K562 (cell line): Measurements from ENCODE around the gene SLC25A42. TPM values are rescaled to one million over a fixed set of nuclear protein-coding genes. Genes with fewer than 3 reads are reported as not detected.

Source experiments
- ATAC-seq: fragments of 200-7000 bp; cut with Tn5 transposase; 3 replicates; pipeline ENCODE4 v1.9.1; 2020; ENCODE audit warnings: moderate library complexity
- BruUV-seq: library from RNA; stranded (reverse); fragments of 400-500 nt; replicated peaks from 2 replicates; lab custom pipeline; 2021; lab: Mats Ljungman, UMichigan
- CTCF ChIA-PET: fragments of 300-600 bp; formaldehyde crosslinking; extraction: SDS; loops from one replicate; lab custom pipeline; 2021; ENCODE audit warnings: low intra/inter-chr PET ratio; lab: Yijun Ruan, JAX
- POLR2A ChIA-PET: fragments of 300-600, 350-650 bp; sonication (Branson Sonifier 250); formaldehyde crosslinking; extraction: SDS; loops from one replicate; lab custom pipeline; 2021; ENCODE audit warnings: antibody characterized with exemption, inconsistent platforms; lab: Yijun Ruan, JAX
- DNase-seq, 4 experiments: peaks; one replicate each; pipeline versions ENCODE4 v3.0.0 to v3.0.0-alpha.2; 2011 to 2018; ENCODE audit warnings: low spot score in 3 of 4, mixed read lengths in 3 of 4; ENCODE audit errors: extremely low read depth in 1 of 4
- FAIRE-seq: peaks from 2 replicates; lab custom pipeline; 2011; peaks lifted over from hg19 to GRCh38; lab: Jason Lieb, UNC
- H2AFZ ChIP-seq: 2 replicates; pipeline ENCODE4 v1.6.0; 2011; ENCODE audit warnings: low read depth, low read length, control low read depth, inconsistent platforms
- H3K27ac ChIP-seq: fragments of 200-600 bp; 3 replicates; pipeline ENCODE4 v1.8.0; 2011; ENCODE audit warnings: low read depth, mild to moderate bottlenecking, control low read depth, inconsistent platforms, low read length, moderate library complexity, mixed read lengths; ENCODE audit errors: extremely low read depth
- H3K27me3 ChIP-seq, 2 experiments: fragments of 300-600 bp in 1 of 2; 2 replicates in 1 of 2; 3 replicates in 1 of 2; pipeline versions ENCODE4 v1.6.0 to v1.8.0; 2011; ENCODE audit warnings: inconsistent platforms in 2 of 2, low read length in 2 of 2, mild to moderate bottlenecking in 1 of 2, mixed read lengths in 1 of 2, moderate library complexity in 1 of 2; ENCODE audit not compliant: control insufficient read depth in 2 of 2, insufficient read depth in 2 of 2
- H3K36me3 ChIP-seq: fragments of 300-600 bp; 3 replicates; pipeline ENCODE4 v1.8.0; 2011; ENCODE audit warnings: mild to moderate bottlenecking, low read length, inconsistent platforms; ENCODE audit not compliant: control insufficient read depth, insufficient read depth
- H3K4me1 ChIP-seq, 2 experiments: fragments of 200-600 bp in 1 of 2; replicated peaks in 1 of 2; 2 replicates in 1 of 2; 3 replicates in 1 of 2; pipeline versions ENCODE4 v1.5.1 to v1.8.0; 2011; ENCODE audit warnings: inconsistent platforms in 2 of 2, low read length in 2 of 2, mild to moderate bottlenecking in 1 of 2, mixed read lengths in 1 of 2, moderate library complexity in 1 of 2; ENCODE audit not compliant: control insufficient read depth in 2 of 2, insufficient read depth in 2 of 2
- H3K4me2 ChIP-seq: 2 replicates; pipeline ENCODE4 v1.6.1; 2011; ENCODE audit warnings: low read length, control low read depth, inconsistent platforms, mixed read lengths; ENCODE audit not compliant: insufficient read depth
- H3K4me3 ChIP-seq: fragments of 200-600 bp; sonication (generic), shearing (Covaris generic); 2 replicates; pipeline ENCODE4 v1.5.1; 2016; ENCODE audit warnings: control low read depth, inconsistent platforms
- H3K79me2 ChIP-seq: fragments of 200-600 bp; 3 replicates; pipeline ENCODE4 v1.8.0; 2011; ENCODE audit warnings: low read length, inconsistent platforms; ENCODE audit not compliant: control insufficient read depth, insufficient read depth
- H3K9ac ChIP-seq, 2 experiments: 2 replicates each; pipeline versions ENCODE4 v1.6.0 to v1.6.1; 2011; ENCODE audit warnings: low read depth in 2 of 2, low read length in 2 of 2, control low read depth in 1 of 2, inconsistent platforms in 1 of 2, mild to moderate bottlenecking in 1 of 2, mixed read lengths in 1 of 2; ENCODE audit not compliant: insufficient read depth in 1 of 2
- H3K9me1 ChIP-seq: one replicate; pipeline ENCODE4 v1.6.0; 2011; ENCODE audit warnings: inconsistent platforms, mild to moderate bottlenecking, low read length, moderate library complexity; ENCODE audit not compliant: control insufficient read depth, insufficient read depth
- H3K9me3 ChIP-seq: replicated peaks from 2 replicates; pipeline ENCODE4 v1.5.1; 2011; ENCODE audit warnings: low read depth, low read length, inconsistent platforms; ENCODE audit not compliant: control insufficient read depth, insufficient read depth
- H4K20me1 ChIP-seq: replicated peaks from 2 replicates; pipeline ENCODE4 v1.6.1; 2011; ENCODE audit warnings: low read length, inconsistent platforms, mixed read lengths; ENCODE audit not compliant: control insufficient read depth, insufficient read depth
- BACH1 ChIP-seq: fragments of 200-800 bp; sonication (Bioruptor generic); IDR thresholded peaks from 2 replicates; pipeline ENCODE4 v1.6.1; 2016; ENCODE audit warnings: missing genetic modification characterization, missing compliant biosample characterization
- BRCA1 ChIP-seq, 2 experiments: fragments of 450-650 bp in 1 of 2; sonication (generic) in 1 of 2; formaldehyde crosslinking in 1 of 2; IDR thresholded peaks; 2 replicates each; pipeline versions ENCODE4 v1.5.0 to v1.6.1; 2017 to 2020; ENCODE audit warnings: mild to moderate bottlenecking in 1 of 2, missing genetic modification reagents in 1 of 2
- CXXC5 ChIP-seq: fragments of 250-450 bp; sonication (Bioruptor Pico); IDR thresholded peaks from 2 replicates; pipeline ENCODE4 v1.8.0; 2022; ENCODE audit warnings: inconsistent platforms, mild to moderate bottlenecking, moderate library complexity
- DEAF1 ChIP-seq: fragments of 450-650 bp; formaldehyde crosslinking; IDR thresholded peaks from 2 replicates; pipeline ENCODE4 v1.4.0; 2020; ENCODE audit warnings: mild to moderate bottlenecking, moderate library complexity
- DNMT1 ChIP-seq: fragments of 450-650 bp; IDR thresholded peaks from 2 replicates; pipeline ENCODE4 v1.6.1; 2016; ENCODE audit warnings: antibody characterized with exemption, mild to moderate bottlenecking
- EZH2 ChIP-seq: IDR thresholded peaks from 2 replicates; pipeline ENCODE4 v1.6.1; 2012; ENCODE audit warnings: low read depth, mild to moderate bottlenecking, inconsistent platforms, low read length, borderline replicate concordance
- FOXA3 ChIP-seq, 2 experiments: fragments of 450-650 bp in 1 of 2; sonication (generic) in 1 of 2; formaldehyde crosslinking; IDR thresholded peaks in 1 of 2; conservative IDR thresholded peaks in 1 of 2; 2 replicates each; pipeline versions ENCODE4 v1.4.0 to v1.8.0; 2020 to 2022; ENCODE audit warnings: mild to moderate bottlenecking in 2 of 2, missing genetic modification reagents in 1 of 2
- HDAC6 ChIP-seq: IDR thresholded peaks from 2 replicates; pipeline ENCODE4 v1.6.1; 2012; ENCODE audit warnings: low read depth, mild to moderate bottlenecking, control low read depth, inconsistent platforms, low read length, moderate library complexity
- IRF2 ChIP-seq: sonication (generic); formaldehyde crosslinking; IDR thresholded peaks from 2 replicates; pipeline ENCODE4 v1.8.1; 2022; ENCODE audit warnings: mild to moderate bottlenecking, missing genetic modification reagents
- JUN ChIP-seq, 2 experiments: sonication (generic) in 1 of 2; formaldehyde crosslinking in 1 of 2; IDR thresholded peaks; 2 replicates each; pipeline versions ENCODE4 v1.6.1 to v1.8.0; 2012 to 2022; ENCODE audit warnings: borderline replicate concordance in 2 of 2, mild to moderate bottlenecking in 2 of 2, improper control_type of control experiment in 1 of 2, low read depth in 1 of 2, low read length in 1 of 2, missing genetic modification reagents in 1 of 2
- KDM4B ChIP-seq, 2 experiments: fragments of 450-650 bp in 1 of 2; sonication (generic) in 1 of 2; IDR thresholded peaks; 2 replicates each; pipeline ENCODE4 v1.6.1; 2016 to 2017; ENCODE audit warnings: borderline replicate concordance in 2 of 2, antibody characterized with exemption in 1 of 2, low read depth in 1 of 2, mild to moderate bottlenecking in 1 of 2
- KLF13 ChIP-seq: fragments of 450-650 bp; IDR thresholded peaks from 2 replicates; pipeline ENCODE4 v1.6.1; 2016; ENCODE audit warnings: missing genetic modification characterization, low read depth, mild to moderate bottlenecking, missing compliant biosample characterization, moderate library complexity, borderline replicate concordance
- KLF16 ChIP-seq: IDR thresholded peaks from 2 replicates; pipeline ENCODE4 v1.6.1; 2016; ENCODE audit warnings: antibody characterized with exemption
- MCM2 ChIP-seq: fragments of 450-650 bp; IDR thresholded peaks from 2 replicates; pipeline ENCODE4 v1.6.1; 2017; ENCODE audit warnings: low read depth, mild to moderate bottlenecking
- PTRF ChIP-seq: fragments of 450-650 bp; IDR thresholded peaks from 2 replicates; pipeline ENCODE4 v1.6.1; 2016; ENCODE audit warnings: mild to moderate bottlenecking, missing genetic modification characterization, missing compliant biosample characterization
- YBX1 ChIP-seq: fragments of 450-650 bp; IDR thresholded peaks from 2 replicates; pipeline ENCODE4 v1.7.1; 2016; ENCODE audit warnings: mild to moderate bottlenecking
- ZNF3 ChIP-seq: fragments of 250-450 bp; sonication (Bioruptor Pico); IDR thresholded peaks from 2 replicates; pipeline ENCODE4 v1.5.0; 2021; ENCODE audit warnings: mild to moderate bottlenecking, moderate library complexity
- ZNF311 ChIP-seq: fragments of 250-450 bp; sonication (Bioruptor Pico); IDR thresholded peaks from 2 replicates; pipeline ENCODE4 v1.4.0; 2020; ENCODE audit warnings: mild to moderate bottlenecking, moderate library complexity
- WGBS: fragments of 100-300 bp; shearing (Covaris generic); methylation state at CpG from one replicate; pipeline ENCODE4 v1.1.6; 2016; ENCODE audit warnings: low coverage, mixed read lengths; ENCODE audit not compliant: insufficient coverage; ENCODE audit errors: missing lambda C conversion rate; 5-methylcytosine and 5-hydroxymethylcytosine counted together
- in situ Hi-C: fragments of 300-500 bp; cut with MboI; formaldehyde crosslinking; loops from 4 replicates; pipeline ENCODE4 v1.15.0; 2018; ENCODE audit warnings: inconsistent platforms, mixed read lengths
- intact Hi-C: fragments of 100-400 bp; cut with micrococcal nuclease; formaldehyde crosslinking; loops from 2 replicates; pipeline ENCODE4 v1.14.2; 2022
- polyA plus RNA-seq, 8 experiments: library from polyadenylated mRNA; depleted of rRNA in 4 of 8; stranded (reverse) in 5 of 8; unstranded in 3 of 8; fragments of >200 nt; fragmentation: Nextera tagmentation in 2 of 8; fragmentation: Illumina TruSeq in 1 of 8; extraction: Ambion mirVana in 2 of 8; extraction: Trizol in 1 of 8; gene quantifications; 2 replicates each; pipeline versions ENCODE4 v1.2.1 to v1.2.3, GENCODE V29; 2011 to 2014; ENCODE audit warnings: inconsistent platforms in 1 of 8, missing spikeins in 1 of 8
- total RNA-seq, 7 experiments: library from RNA; depleted of rRNA in 6 of 7; stranded (reverse); fragments of >200 nt in 6 of 7; fragmentation: Illumina TruSeq in 2 of 7; extraction: Trizol in 2 of 7; gene quantifications; 2 replicates each; pipeline versions ENCODE4 v1.2.1 to v1.2.3, GENCODE V29; 2011 to 2021; ENCODE audit warnings: low replicate concordance in 1 of 7
- TF ChIP-seq, protein P1 (sequence below): fragments of 250-450 bp; sonication (Bioruptor Pico); IDR thresholded peaks from 2 replicates; pipeline ENCODE4 v1.8.0; 2021; ENCODE audit warnings: borderline replicate concordance, mild to moderate bottlenecking, moderate library complexity; ENCODE audit not compliant: poor library complexity, severe bottlenecking

The SLC25A42 gene
- total and polyA plus RNA-seq, 9 of the 15 experiments (the other 6 are each of a cell fraction or from before 2014, with no cell fraction given), result 0.59 to 32.2 (median 14.1) TPM

- peak; percentile 99 for DNase-seq
- POLR2A ChIA-PET, result interaction anchor here (0.7 kb wide), 1 partner anchor 46 kb away, joined by 3 read pairs; no protein-coding TSS in a partner anchor
- H3K9me3 ChIP-seq, result no peaks in the 10 kb centered on the region
- TF ChIP-seq BRCA1 (IDR thresholded peaks at IDR 0.05) (no peak), BRCA1 (CRISPR knock-in tag; IDR thresholded peaks at IDR 0.05) (no peak), DEAF1 (CRISPR knock-in tag) (no peak), KDM4B (IDR thresholded peaks at IDR 0.05; ENCODE audit: borderline replicate concordance in 2 of 2, low read depth in 1 of 2) (no peak), IRF2 (CRISPR knock-in tag) (no peak), HDAC6 (no peak), YBX1 (no peak), FOXA3 (CRISPR knock-in tag; conservative IDR thresholded peaks at IDR 0.05 in 1 of 2, IDR thresholded peaks at IDR 0.05 in 1 of 2) (no peak), KLF13 (tag) (no peak), KLF16 (no peak), ZNF3 (CRISPR knock-in tag) (no peak), EZH2 (no peak), DNMT1 (no peak), BACH1 (tag) (no peak), CXXC5 (CRISPR knock-in tag) (0 out of 2 replicates have a peak, but pooled peaks have one; percentile 22), JUN (IDR thresholded peaks at IDR 0.05; ENCODE audit: borderline replicate concordance, low read depth, low read length) (no peak), JUN (CRISPR knock-in tag; IDR thresholded peaks at IDR 0.05; ENCODE audit: borderline replicate concordance) (no peak), ZNF311 (no peak), PTRF (tag) (no peak), MCM2 (no peak)
- TF ChIP-seq, protein P1, sequence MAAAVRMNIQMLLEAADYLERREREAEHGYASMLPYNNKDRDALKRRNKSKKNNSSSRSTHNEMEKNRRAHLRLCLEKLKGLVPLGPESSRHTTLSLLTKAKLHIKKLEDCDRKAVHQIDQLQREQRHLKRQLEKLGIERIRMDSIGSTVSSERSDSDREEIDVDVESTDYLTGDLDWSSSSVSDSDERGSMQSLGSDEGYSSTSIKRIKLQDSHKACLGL (CRISPR knock-in tag), result no peak
Observed at GRCh38 chr19:19120308-19121231, 56.8 kb downstream of the SLC25A42 start.

More at GRCh38 chr19:19120308-19121231, 56.8 kb downstream of the SLC25A42 start:
- Histone ChIP-seq H4K20me1 (no peaks in the 10 kb centered on the region), H3K4me3 (peak overlapping the region; percentile 3; the same call in 1 of the 2 replicates), H3K36me3 (peaks cover 50% of the 10 kb centered on the region), H3K79me2 (no peaks in the 10 kb centered on the region; the same call in 2 of the 3 replicates), H3K27ac (peak overlapping the region; percentile 52; the same call in 2 of the 3 replicates), H3K9ac (peak overlapping the region; percentile 7 to 89; a peak in 3 of 4 replicates), H3K27me3 (no peaks in the 10 kb centered on the region), H3K4me1 (peaks cover 8 to 29% of the 10 kb centered on the region in 2 experiments), H2AFZ (peak overlapping the region; percentile 71), H3K9me1 (no peaks in the 10 kb centered on the region), H3K4me2 (peak overlapping the region; percentile 73)
- 27% methylated on average over 32 of the region's 39 CpGs for WGBS
- intact Hi-C loops, result no loop called here
- CTCF ChIA-PET, result no interaction called here
- ATAC-seq (peak; percentile 99), FAIRE-seq (peak; percentile 99)
- BruUV-seq, result no TSS peak
- in situ Hi-C loops, result no loop called here
